Putamen (tissue), 1 donor: Measurements from ENCODE around the gene AP1S1.
A peak's percentile ranks its signal among the peaks of the same experiment; 100 is the strongest.

Experiments
- DNase-seq: peaks from one replicate; pipeline ENCODE4 v3.0.0-alpha.2; 2016; ENCODE audit warnings: low spot score

AP1S1 gene

GRCh38 chr7:101159696-101160674 is 5.7 kb downstream of the AP1S1 start:
- DNase-seq, result no peak

- DNase-seq, result no peak
These were observed 6.6 kb downstream of the AP1S1 start for GRCh38 chr7:101160910-101161309.

DNA sequence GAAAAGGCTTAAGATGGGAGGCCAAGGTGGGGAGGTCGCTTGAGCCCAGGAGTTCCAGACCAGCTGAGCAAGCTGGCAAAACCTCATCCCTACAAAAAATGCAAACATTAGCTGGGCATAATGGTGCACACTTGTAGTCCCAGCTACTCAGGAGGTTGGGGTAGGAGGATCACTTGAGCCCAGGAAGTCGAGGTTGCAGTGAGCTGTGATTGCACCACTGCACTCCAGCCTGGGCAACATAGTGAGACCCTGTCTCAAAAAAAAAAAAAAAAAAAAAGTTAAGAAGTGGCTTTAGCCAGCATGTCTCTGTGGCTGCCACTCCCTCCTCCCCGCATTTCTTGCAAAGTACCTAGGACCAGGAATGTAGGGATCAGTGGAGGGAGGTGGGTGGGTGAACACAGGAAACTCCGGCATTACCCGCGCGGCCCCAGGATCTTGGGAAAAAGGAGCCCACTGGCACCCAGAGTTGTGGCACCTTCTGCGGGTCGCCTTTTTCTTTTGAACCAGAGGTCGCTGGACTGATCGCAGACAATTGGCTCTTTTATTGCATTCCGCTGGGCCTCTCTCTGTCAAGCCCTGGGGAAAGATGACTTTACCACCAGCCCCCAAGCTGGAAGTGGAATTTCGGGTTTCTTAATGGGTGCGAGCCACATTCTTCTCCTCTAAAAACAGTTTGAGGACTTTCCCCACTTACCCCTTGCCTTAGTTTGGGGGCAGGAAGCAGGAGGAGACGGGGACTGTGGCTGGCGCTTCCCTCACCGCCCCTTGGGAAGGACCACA is 7.6 kb downstream of the AP1S1 start:
- no peak for DNase-seq

DNA sequence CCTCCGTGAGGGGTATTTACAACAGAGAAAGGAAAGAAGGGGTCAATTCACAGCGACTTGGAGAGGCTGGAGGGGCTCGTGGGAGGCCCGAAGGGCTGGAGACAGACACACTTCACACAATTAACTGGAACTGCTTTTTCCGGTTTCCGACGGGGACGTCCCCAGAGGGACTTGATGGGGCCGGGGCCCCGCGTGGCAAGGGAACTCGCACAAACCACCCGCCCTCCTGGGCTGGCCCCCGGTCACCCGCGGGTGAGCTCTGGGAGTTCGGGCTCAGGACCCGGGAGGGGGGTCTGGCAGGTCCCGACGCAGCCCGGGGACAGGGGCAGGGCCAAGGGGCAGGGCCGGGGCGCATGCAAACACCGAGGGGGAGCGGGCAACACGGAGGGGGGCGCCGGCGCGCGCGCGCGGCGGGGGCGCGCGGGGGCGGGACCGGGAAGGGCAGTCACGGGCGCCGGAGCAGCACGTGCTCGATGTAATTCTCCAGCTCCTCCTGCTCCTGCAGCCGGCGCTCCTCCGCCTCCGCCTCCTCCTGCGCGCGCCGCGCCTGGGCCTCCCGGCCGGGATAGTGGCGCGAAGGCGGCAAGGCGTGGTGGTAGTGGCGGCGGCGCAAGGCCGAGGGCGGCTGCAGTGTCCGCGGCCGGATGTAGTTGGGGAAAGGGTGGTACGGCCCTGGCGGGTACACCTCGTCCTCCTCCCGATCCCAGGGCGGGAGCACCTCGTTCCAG is 8.4 kb downstream of the AP1S1 start:
- no peak for DNase-seq

- no peak for DNase-seq
These were observed 9.2 kb downstream of the AP1S1 start for GRCh38 chr7:101163279-101164070.

GRCh38 chr7:101164071-101164840 is 10.0 kb downstream of the AP1S1 start:
- no peak for DNase-seq

DNA sequence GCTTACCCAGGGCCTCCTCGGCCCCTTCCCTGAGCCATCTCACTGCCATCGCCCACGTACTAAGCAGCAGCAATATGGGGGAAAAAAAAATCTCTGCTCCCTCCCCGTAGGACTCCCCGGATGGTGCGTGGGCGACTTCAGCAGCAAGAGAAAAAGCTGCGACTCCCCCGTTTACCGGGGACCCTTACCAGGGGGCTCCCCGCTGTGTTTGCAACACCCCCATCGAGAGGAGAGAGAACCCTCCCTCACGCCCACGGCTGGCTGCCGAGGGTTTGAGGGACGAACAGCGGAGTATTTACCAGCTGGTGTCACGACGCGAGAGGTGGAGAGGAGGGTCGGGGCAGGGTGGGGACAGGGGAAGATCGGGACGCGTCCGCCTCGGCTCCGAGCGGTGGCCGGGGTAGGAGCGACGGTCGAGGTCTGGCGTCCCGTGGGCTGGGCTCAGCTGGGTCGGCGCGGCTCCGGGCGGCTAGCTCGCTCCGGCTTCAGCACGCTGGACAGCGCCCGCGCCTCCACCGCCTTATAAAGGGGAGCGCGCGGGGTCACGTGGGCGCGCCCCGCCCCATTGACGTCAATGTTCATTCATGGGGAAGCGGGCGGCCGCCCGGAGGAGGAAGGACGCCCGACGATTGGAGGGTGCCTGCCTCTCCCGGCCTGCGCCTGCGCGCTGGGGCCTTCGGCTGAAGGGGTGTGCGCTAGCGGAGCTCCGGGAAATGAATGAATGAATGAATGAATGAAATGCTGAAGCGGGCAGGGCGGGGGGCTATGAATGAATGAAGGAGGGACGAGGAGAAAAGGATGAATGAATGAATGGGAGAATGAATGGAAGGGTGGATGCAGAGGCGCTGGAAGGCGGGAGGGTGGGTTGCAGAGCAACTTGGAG is 11.0 kb downstream of the AP1S1 start, which contains the start of gene VGF:
TSS of gene VGF (minus strand) at position 495 of the 883 bp plus-strand sequence. CDS start 726 bp downstream, outside the sequence.
- DNase-seq, result peak; percentile 87

GRCh38 chr7:101165958-101166647 is 11.8 kb downstream of the AP1S1 start:
- no peak for DNase-seq

- no peak for DNase-seq
These were observed 12.3 kb downstream of the AP1S1 start for GRCh38 chr7:101166648-101166908.

DNA sequence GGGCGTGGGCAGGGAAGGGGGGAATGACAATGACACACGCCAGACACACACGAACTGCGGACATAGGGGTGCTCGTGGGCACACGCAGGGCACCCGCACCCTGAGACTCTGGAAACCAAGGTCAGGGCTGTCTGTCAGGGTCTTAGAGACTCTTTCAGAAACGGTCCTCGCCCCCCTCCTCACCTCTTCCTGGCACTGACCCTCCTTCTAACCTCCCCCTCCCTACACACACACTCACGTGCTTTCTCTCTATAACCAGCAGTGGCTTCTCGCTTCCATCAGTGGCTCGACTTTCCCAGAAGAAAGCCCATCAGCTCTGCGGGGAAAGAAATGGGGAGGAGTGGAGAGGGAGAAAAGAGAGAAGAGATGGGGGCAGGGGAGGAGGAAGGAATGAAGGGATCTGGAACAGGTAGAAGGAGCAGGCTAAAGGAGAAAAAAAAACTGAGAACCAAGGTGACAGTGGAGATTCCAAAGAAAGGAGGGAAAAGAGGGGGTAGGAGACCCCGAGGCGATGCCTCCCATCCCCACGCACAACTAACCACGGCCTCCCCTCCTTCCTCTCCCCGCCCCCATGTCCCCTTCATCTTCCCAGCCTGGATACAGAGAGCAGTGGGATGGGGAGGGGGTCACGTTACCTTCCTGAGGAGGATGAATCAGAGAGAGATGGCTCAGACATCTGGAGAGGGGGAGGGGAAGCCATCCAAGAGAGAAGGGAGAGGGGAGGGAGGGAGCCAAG is 12.8 kb downstream of the AP1S1 start:
- no peak for DNase-seq

DNA sequence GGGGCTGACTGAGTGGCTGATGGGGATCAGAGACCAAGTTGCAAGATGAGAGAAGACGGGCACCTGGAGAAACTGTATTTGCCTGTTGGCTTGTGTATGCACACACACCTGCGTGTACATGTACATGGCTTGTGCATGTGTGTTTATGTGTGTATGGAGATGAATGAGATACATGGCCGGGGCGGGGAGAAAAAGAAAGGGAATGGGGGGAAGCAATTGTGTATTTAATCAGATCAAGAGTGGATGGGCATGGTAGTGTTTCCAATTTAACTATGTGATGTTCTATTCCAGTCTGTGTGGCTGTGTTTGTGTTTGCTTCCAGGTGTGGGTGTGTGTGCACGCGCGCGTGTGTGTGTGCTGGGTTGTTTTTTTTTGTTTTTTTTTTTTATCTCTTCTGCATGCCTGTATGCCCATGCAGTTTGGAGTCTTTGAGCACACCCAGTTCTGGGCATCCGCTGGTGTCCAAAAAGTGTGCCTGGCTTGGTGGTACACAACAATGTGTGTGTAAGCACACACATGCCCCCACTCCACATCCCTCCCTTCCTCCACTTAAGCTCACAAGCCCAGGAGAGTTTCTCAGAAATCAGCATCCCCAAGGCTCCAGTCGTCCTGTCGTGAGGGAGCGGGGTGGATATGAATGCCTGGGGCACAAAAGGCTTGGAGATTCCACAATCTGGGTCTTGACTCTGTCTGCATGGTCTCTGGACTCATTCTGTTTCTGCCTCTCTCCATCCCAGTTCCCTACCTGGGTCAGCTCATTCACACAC is 13.6 kb downstream of the AP1S1 start:
- no peak for DNase-seq

DNA sequence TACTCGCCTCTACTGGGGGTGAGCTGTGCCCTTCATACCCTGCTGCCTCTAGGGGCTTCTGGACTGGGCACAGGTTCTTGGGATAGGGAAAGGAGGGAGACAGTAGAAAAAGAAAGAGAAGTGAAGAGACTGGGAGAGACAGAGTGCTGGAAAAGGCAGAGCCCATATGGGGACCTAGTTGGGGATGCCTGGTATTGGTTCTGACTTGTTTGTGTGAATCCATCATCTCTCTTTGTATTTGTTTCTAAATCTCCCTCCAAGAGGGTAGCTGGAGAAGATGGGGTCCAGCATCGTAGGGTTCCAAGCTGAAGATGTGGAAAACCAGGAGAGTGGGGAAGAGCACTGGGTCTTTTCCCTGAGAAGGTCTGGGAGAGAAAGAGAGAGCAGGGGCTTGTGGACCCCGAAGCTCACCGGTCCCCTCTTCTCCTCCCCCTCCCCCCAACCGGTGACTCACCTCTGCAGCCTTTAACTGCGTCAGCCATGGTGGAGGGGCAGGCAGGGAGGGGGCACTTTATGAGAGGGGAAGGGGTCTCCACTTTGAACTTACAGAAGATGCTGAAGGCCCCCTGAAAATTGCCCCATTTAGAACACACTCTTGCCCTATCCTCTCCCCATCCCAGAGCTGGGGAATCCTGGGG is 14.3 kb downstream of the AP1S1 start:
- DNase-seq, result no peak

GRCh38 chr7:101169110-101169837 is 15.0 kb downstream of the AP1S1 start:
- DNase-seq, result no peak

- no peak for DNase-seq
These were observed 15.7 kb downstream of the AP1S1 start for GRCh38 chr7:101169838-101170551.

DNA sequence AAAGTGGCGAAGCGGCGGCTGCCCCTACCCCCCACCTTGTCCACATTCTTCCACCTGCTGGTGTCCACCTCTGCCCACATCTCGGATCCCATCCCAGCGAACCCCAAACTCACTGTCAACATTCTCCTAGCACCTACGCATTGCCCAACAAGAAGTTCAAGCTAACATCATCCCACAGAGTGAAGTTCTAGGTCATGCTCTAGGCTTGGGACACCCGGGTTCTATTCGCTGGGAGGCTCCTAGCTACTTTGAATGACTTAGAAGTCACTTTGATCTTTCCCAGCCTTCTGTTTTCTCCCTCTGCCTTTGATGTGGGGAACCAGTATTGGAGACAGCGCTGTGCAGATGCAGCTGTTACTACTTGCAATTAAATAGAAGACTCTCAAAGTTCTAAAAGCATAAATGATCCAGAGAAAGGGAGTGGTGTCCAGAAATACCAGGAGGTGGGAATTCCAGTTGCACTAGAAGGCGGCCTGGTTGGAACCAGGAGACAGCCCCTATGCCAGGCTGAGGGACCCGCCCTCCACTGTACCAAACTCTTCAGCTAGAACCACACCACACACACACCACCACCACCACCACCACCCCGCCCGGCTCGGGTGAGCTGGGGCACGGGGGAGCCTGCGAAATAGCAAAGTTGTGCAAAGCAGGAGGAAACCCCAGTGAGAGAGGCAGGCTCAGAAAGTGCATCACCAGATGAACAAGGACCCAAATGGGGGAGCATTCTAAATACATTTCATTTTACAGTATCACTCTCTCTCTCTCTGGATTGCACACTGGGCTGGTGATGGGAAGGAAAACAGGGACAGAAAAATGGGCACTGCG is 16.6 kb downstream of the AP1S1 start:
- DNase-seq, result no peak
